ENCODE data around the gene ADNP. TPM values are rescaled to one million over a fixed set of nuclear protein-coding genes. Genes with fewer than 3 reads are reported as not detected.
A peak's percentile ranks its signal among the peaks of the same experiment; 100 is the strongest.

ADNP gene
- total RNA-seq, 1 donor from 2014 or later, result 30.3 TPM

GRCh38 chr20:50879649-50880550 lies 51.3 kb downstream of the ADNP start:
- intact Hi-C loops (cut with DNase I), result no loop called here
- no peak for ATAC-seq
- no peak for DNase-seq (ENCODE audit: missing footprints)

GRCh38 chr20:50877232-50877743 lies 53.9 kb downstream of the ADNP start:
- intact Hi-C loops (cut with DNase I), result no loop called here
- no peak for DNase-seq (ENCODE audit: missing footprints)
- no peak for ATAC-seq

- DNase-seq (ENCODE audit: missing footprints), result no peak
Measured at GRCh38 chr20:50876816-50877215, 54.4 kb downstream of the ADNP start.

GRCh38 chr20:50876063-50876685 lies 55.1 kb downstream of the ADNP start:
- no peak for DNase-seq (ENCODE audit: missing footprints)
- intact Hi-C loops (cut with DNase I), result no loop called here

More at GRCh38 chr20:50876816-50877215, 54.4 kb downstream of the ADNP start:
- no peak for ATAC-seq
- intact Hi-C loops (cut with DNase I), result no loop called here

GRCh38 chr20:50874758-50875665 lies 56.2 kb downstream of the ADNP start:
- ATAC-seq (no peak), DNase-seq (ENCODE audit: missing footprints) (no peak)
- intact Hi-C loops (cut with DNase I), result no loop called here

More at GRCh38 chr20:50876063-50876685, 55.1 kb downstream of the ADNP start:
- ATAC-seq, result no peak

- intact Hi-C loops (cut with DNase I), result no loop called here
- no peak for DNase-seq (ENCODE audit: missing footprints)
- no peak for ATAC-seq
Measured at GRCh38 chr20:50874111-50874757, 57.0 kb downstream of the ADNP start.

- no peak for ATAC-seq
- intact Hi-C loops (cut with DNase I), result no loop called here
- DNase-seq (ENCODE audit: missing footprints), result no peak
Measured at GRCh38 chr20:50873585-50873984, 57.7 kb downstream of the ADNP start.

- intact Hi-C loops (cut with DNase I), result no loop called here
- no peak for ATAC-seq
- no peak for DNase-seq (ENCODE audit: missing footprints)
Measured at GRCh38 chr20:50872560-50873425, 58.4 kb downstream of the ADNP start.

- peak; percentile 25 for ATAC-seq
- intact Hi-C loops (cut with DNase I), result no loop called here
- DNase-seq (ENCODE audit: missing footprints), result no peak
Measured at GRCh38 chr20:50870561-50871161, 60.6 kb downstream of the ADNP start.

- intact Hi-C loops (cut with DNase I), result no loop called here
- ATAC-seq, result no peak
- peak; percentile 20 for DNase-seq (ENCODE audit: missing footprints)
Measured at GRCh38 chr20:50868509-50869495, 62.4 kb downstream of the ADNP start.

- intact Hi-C loops (cut with DNase I), result no loop called here
- no peak for ATAC-seq
- peak; percentile 8 for DNase-seq (ENCODE audit: missing footprints)
Measured at GRCh38 chr20:50867805-50868204, 63.4 kb downstream of the ADNP start.

- ATAC-seq (no peak), DNase-seq (ENCODE audit: missing footprints) (peak; percentile 9)
- intact Hi-C loops (cut with DNase I), result no loop called here
Measured at GRCh38 chr20:50866831-50867230, 64.4 kb downstream of the ADNP start.

GRCh38 chr20:50866036-50866685 lies 65.1 kb downstream of the ADNP start:
- ATAC-seq, result no peak
- intact Hi-C loops (cut with DNase I), result no loop called here
- peak; percentile 27 for DNase-seq (ENCODE audit: missing footprints)

GRCh38 chr20:50865591-50865990 lies 65.6 kb downstream of the ADNP start:
- DNase-seq (ENCODE audit: missing footprints), result peak; percentile 46
- ATAC-seq, result no peak
- intact Hi-C loops (cut with DNase I), result no loop called here

GRCh38 chr20:50865114-50865513 lies 66.1 kb downstream of the ADNP start:
- DNase-seq (ENCODE audit: missing footprints) (peak; percentile 32), ATAC-seq (no peak)
- intact Hi-C loops (cut with DNase I), result no loop called here

GRCh38 chr20:50862546-50862945 lies 68.7 kb downstream of the ADNP start:
- intact Hi-C loops (cut with DNase I), result no loop called here
- DNase-seq (ENCODE audit: missing footprints), result peak; percentile 9
- no peak for ATAC-seq

Measured in Right ventricle myocardium inferior (tissue), 1 donor.